Activated T-cell treated with anti-CD3 and anti-CD28 coated beads for 1 hour (primary cell): ENCODE results near the gene PEPD.

Experiments
- DNase-seq: peaks from one replicate; pipeline ENCODE4 v3.0.0-alpha.2; 2020; ENCODE audit warnings: low read depth

PEPD gene

DNA sequence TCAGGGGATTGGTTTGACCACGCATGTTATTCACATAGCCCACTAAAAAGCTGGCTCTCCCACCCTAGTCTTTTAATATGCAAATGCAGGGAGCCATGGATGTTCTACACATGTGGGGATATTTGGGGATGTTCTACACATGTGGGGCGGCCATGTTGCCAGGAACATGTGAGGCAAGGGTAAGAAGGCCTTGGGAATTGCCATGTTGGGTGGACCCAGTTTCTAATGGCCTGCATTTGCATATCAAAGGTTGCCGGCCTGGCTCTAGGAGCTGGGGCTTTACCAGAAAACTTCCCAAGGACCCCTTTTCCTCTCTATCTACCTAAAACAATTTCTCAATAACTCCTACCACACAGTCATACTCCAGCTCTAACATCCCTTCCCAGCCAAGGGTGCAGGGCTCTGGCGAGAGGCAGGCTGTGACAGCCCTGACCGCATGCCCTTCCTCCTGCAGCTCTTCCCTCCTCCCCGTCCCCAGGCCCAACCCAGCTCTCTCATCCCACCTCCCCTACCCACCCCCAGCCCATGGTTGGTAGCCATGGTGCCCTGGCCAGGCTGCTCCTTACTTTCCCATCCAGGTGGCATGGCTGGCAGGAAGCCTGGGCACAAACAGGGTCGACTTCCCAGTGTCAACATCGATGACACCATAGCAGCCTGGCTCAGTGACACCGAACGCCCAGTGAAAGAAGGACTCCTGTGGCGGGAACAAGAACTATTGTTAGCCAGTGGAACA lies 11.0 kb downstream of the PEPD start:
- no peak for DNase-seq

GRCh38 chr19:33509774-33510173 lies 11.8 kb downstream of the PEPD start:
- no peak for DNase-seq

DNA sequence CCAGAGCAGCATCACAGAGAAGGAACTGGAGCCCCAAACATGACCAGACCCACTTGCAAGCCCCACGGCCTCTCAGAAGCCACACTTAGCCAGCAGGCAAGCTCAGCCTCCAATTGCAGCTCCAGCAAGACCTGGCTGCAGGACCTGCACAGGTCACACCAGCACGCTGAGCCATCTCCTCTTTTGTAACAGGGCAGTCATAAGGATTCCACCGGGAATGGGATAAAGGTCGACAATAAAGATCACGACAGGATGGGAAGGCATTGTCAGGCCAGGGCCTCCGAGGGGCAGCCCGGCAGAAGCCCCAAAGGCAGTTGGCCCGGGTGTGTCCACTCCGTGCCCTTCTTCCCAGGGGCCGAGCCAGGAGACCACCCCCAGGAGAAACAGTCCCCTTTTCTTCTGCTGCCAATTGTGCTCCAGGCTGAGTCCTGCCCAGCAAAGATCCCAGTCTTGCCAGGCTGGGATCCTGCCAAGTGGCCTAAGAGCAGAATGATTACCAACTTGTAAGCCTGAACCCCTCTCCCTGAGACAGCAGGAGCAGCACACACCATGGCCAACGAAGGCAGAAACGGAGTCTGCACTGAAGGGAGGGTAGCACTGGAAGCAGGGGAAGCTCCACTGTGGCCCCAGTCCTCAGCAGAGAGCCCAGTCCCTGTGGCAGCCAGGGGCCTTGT lies 12.5 kb downstream of the PEPD start:
- no peak for DNase-seq

GRCh38 chr19:33508431-33508830 lies 13.2 kb downstream of the PEPD start:
- DNase-seq, result no peak

- DNase-seq, result no peak
Observed at GRCh38 chr19:33508009-33508408, 13.6 kb downstream of the PEPD start.

DNA sequence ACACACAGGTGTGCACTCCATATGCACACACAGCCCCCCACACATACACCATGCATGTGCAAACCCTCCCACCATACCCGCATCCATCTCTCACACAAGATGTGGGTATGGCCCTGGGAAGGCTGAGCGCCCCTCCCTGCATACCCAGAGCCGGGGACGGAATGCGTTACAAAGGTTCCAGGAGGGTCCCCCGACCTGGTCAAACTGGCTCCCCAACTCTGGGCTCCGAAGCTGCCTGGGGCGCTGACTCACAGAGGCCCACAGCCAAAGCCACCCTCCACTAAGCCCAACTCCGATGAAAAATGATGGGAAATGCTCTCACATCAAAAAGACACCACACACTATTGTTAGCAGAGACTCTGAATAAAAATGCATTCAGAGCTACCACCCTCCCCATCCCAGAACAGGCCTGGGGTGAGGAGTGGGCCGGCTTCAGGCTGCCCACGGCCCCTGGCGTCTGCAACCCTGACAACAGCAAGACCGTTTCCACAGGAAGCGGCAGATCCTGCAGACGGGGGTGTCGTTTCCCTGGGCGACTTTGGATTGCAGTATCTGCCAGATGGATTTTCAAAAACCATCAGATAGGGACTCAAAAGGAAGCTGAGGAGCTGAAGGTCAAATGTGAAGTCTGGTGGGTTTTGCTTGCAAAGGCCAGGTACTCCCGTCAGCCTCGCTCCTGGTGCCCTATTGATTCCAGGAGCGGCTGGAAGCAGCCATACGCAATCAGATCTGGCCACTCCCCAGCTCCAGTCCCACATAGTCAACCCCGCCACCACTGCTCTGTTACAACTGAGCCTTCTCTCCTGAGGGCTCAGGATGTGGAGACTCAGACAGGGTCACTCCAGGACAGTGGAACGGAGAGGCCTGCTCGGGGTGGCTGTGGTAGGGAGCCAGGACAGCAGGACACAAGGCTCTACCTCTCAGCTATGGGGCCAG lies 14.3 kb downstream of the PEPD start:
- no peak for DNase-seq

DNA sequence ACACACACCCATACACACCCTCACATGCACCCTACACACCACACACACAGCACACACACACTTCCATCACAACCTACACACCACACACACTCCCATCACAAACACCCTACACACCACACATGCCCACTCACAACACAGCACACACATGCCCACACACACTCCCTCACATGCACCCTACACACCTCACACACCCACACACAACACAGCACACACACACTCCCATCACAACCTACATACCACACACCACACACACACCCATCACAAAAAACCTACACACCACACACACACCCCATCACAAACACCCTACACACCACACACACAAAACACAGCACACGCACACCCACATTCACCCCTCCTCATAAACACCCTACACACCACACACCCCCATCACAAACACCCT lies 15.1 kb downstream of the PEPD start:
- no peak for DNase-seq

DNA sequence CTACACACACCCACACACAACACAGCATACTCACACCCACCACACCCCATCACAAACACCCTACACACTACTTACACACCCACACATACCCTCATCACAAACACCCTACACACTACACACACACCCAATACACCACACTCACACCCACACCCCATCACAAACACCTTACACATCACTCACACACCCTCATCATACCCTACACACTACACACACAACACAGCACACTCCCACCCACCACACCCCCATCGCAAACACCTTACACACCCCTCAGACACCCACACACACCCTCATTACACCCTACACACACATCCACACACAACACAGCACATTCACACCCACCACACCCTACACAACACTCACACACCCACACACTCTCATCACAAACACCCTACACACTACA lies 15.8 kb downstream of the PEPD start:
- no peak for DNase-seq

DNA sequence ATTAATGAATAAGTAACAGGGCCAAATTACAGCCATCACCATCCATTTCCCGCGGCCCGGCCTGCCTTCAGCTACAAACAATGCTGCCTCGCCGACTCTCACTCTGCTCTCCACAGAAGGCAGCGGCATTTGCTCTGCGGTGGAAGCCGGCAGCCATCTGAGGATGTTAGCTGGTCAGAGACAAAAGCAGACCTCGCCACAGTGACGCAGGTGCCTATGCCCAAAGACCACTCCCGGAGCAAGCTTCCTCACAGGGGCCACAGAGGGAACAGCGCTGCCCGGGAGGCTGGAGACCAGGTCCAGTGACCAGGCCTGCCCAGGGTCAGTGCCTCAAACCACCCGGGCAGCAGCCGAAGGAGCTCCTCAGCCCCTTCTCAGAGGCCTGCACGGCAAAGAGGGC lies 16.4 kb downstream of the PEPD start:
- DNase-seq, result no peak

- no peak for DNase-seq
Observed at GRCh38 chr19:33504058-33504444, 17.5 kb downstream of the PEPD start.

GRCh38 chr19:33503433-33504057 lies 18.0 kb downstream of the PEPD start:
- DNase-seq, result no peak

- no peak for DNase-seq
Observed at GRCh38 chr19:33503030-33503429, 18.6 kb downstream of the PEPD start.

GRCh38 chr19:33502521-33502920 lies 19.1 kb downstream of the PEPD start:
- DNase-seq, result no peak

DNA sequence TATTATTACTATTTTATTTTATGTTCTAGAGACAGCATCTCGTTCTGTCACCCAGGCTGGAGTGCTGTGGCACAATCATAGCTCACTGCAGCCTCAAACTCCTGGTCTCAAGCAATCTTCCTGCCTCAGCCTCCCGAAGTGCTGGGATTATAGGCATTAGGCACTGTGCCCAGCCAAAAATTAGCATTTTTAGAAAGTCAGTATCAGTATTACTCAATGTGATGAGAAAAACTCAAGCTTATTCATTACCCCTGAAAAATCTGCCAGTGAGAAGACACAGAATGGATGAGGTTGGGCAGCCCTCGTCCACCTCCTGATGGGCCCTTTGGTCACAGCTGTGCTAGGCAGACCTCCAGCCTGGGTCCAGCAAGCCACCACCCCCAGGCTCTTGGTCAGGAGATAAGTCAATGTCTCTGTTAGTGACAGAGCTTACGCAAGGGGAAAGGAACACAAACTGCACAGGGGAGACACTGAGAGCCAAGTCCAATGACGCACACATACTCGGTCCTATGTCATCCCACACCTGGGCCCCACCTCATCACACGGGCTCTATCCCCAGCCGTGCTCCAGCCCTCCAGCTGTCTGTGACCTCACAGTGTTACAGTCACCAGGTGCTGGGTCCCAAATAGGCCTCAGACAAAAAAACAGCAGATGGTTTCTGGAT lies 19.8 kb downstream of the PEPD start:
- no peak for DNase-seq

GRCh38 chr19:33500991-33501390 lies 20.6 kb downstream of the PEPD start:
- no peak for DNase-seq

DNA sequence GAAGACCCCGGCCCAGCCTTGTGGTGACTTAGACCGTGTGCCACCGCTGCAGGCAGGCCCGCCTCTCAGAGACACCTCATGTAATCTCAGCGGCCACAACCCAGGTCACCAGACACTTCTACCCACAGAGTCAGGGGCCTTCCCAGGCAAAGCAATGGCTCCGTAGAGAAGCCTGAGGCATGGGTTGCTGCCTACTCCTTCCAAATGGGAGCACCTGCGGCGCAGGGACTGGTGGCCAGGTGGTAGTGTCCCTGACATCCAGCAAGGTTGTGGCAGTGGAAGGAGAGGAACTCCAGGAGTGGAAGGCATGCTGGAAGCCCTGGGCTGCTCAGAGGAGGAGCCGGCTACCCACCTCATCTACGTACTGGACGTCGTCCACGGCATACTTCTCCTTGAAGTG lies 21.0 kb downstream of the PEPD start:
- no peak for DNase-seq

- DNase-seq, result no peak
Observed at GRCh38 chr19:33499671-33500506, 21.7 kb downstream of the PEPD start.

DNA sequence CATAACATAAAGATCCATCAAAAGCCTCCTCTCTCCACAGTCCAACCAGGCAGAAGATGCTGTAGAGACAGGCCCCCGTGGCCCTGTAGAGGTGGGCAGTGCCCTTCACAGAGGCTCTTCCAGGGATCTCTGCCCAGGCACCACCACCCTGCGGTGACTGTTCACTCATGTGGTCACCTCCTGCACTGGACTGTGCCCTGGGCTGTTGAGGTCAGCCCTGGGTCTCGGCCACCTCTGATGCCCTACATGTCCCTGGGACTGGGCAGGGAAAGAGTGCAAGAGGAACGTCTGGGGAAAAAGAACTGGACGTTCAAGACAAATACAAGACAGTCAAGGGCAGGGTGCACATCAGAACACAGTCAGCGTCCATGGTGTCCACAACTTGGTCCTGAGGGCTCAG lies 22.3 kb downstream of the PEPD start:
- no peak for DNase-seq

DNA sequence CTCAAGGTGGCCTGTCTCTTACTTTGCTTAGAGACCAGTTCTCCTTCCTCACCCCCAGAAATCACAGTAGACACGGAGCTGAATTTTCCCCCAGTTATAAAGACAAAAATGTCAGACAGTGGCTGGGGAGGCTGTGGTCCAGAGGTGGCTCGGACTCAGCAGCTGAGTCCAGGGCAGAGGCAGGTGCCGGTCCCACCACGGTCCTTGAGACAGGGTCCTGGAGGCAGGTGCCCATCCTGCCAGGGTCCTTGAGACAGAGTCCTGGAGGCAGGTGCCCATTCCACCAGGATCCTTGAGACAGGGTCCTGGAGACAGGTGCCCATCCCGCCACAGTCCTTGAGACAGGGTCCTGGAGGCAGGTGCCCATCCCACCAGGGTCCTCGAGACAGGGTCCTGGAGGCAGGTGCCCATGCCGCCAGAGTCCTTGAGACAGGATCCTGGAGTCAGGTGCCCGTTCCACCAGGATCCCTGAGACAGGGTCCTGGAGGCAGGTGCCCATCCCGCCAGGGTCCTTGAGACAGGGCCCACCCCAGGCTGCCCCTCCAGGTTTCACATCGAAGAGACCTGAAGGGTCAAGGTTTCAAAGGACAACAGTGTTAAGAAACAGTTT lies 23.1 kb downstream of the PEPD start:
- no peak for DNase-seq

DNA sequence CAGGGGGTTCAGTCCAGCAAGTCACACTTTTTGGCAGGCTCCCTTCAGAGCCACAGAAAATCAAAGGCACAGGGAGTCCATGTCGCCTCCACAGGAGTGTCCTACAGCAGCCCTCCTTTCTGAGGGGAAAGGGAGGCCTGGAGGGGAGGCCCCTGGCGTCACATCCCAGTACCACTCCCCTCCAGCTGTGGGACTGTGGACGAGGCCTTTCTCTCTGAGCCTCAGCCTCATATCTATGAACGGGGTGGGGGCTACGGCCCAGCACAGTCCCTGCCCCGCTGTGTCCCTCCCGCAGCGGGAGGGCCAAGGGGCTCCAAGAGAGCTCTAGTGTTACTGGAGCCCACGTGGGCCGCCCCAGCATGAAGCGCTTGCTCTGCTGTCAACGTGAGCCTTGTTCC lies 23.8 kb downstream of the PEPD start:
- no peak for DNase-seq
